Psoas muscle (tissue), 8 donors: ENCODE results near the gene TMEM201. TPM values are rescaled to one million over a fixed set of nuclear protein-coding genes. Genes with fewer than 3 reads are reported as not detected.
A peak's percentile ranks its signal among the peaks of the same experiment; 100 is the strongest.

Experiments used
- ATAC-seq, 4 donors: fragments of 200-7000 bp; cut with Tn5 transposase; one replicate each; pipeline ENCODE4 v1.9.1; 2020; ENCODE audit warnings: moderate library complexity in 3 of 4, mild to moderate bottlenecking in 2 of 4
- DNase-seq, 2 donors: peaks; one replicate each; pipeline ENCODE4 v3.0.0-alpha.2; 2020
- H3K27ac ChIP-seq: fragments of 200-600 bp; one replicate; pipeline ENCODE4 v1.8.0; 2022
- H3K27me3 ChIP-seq, 3 donors: fragments of 200-600 bp in 1 of 3; one replicate each; pipeline versions ENCODE4 v1.6.1 to v1.8.0; 2013 to 2022; ENCODE audit warnings: low read length in 2 of 3, mild to moderate bottlenecking in 2 of 3, moderate library complexity in 1 of 3; ENCODE audit not compliant: insufficient read depth in 3 of 3
- H3K36me3 ChIP-seq, 2 donors: fragments of 200-600 bp in 1 of 2; one replicate each; pipeline versions ENCODE4 v1.6.1 to v1.8.0; 2013 to 2022; ENCODE audit warnings: low read depth in 1 of 2, mild to moderate bottlenecking in 1 of 2, moderate library complexity in 1 of 2; ENCODE audit not compliant: insufficient read depth in 1 of 2
- H3K4me1 ChIP-seq: fragments of 200-600 bp; one replicate; pipeline ENCODE4 v1.8.0; 2022
- H3K4me3 ChIP-seq: fragments of 200-600 bp; one replicate; pipeline ENCODE4 v1.8.0; 2022; ENCODE audit warnings: mild to moderate bottlenecking
- H3K9me3 ChIP-seq: fragments of 200-600 bp; one replicate; pipeline ENCODE4 v1.8.0; 2022
- whole genome bisulfite sequencing, 3 donors: extraction: QIAGEN DNeasy Blood & Tissue Kit; methylation state at CpG; one replicate each; pipeline versions ENCODE4 v1.1.6 to v1.1.7; 2013; 5-methylcytosine and 5-hydroxymethylcytosine counted together
- intact Hi-C, 2 donors: fragments of 100-400 bp; cut with DNase I; formaldehyde crosslinking; loops; one replicate each; pipeline versions ENCODE4 v1.11.0 to v1.14.2; 2022
- polyA plus RNA-seq, 3 donors: library from polyadenylated mRNA; stranded (reverse); fragments of 200-250 nt; gene quantifications; one replicate each; pipeline ENCODE4 v1.2.3, GENCODE V29; 2013
- total RNA-seq, 4 donors: library from RNA; stranded (reverse); fragmentation: NEBNext Ultra II Directional in 2 of 4; extraction: Animal tissue kit (Norgen Biotek cat#: 25700) in 2 of 4; gene quantifications; one replicate each; pipeline versions ENCODE4 v1.2.1 to v1.2.4, GENCODE V29; 2021 to 2023
- TF ChIP-seq, protein P1 (sequence below): fragments of 200-600 bp; IDR thresholded peaks from one replicate; pipeline ENCODE4 v1.8.0; 2022; ENCODE audit warnings: antibody characterized with exemption
- donor health status: healthy with polysubstance abuse.
- donor health status: DM: no; HTN: no; CAD: no; lungs with moderate emphysema.
- donor health status: Bipolar disorder and iron deficiency.
- donor health status: healthy.
- donor health status: DM: yes; HTN: yes; CAD: no.
- donor health status: DM: no; HTN: no; CAD: no.
- donor health status: DM: no; HTN: no; CAD: no.
- donor health status: DM: yes; HTN: yes; CAD: no.

The TMEM201 gene
- total and polyA plus RNA-seq, 7 donors: 15.7 to 37.3 (median 23.2) TPM

DNA sequence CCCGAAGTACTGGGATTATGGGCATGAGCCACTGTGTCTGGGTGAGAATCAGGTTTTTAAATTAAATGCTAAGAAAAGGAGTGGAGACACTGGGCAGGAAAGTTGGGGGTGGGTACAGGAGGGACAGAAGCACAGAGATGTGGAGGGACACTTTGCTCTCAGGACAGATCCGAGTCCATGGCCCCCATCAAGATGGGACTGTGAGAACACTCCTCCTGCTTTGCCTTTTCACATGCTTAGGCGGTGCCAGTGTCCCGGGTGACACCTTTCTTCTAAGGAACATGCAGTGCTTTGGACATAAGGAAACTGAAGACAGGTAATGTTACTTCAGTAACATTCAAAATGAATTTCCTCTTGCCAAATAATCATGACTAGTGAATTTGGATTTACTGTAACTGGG lies 32.8 kb upstream of the TMEM201 start:
- no peaks in the 10 kb centered on the region for H3K27me3 ChIP-seq
- peaks cover 56% of the 10 kb centered on the region for H3K4me1 ChIP-seq
- WGBS, 3 donors: 38 to 64% (median 44%) methylated on average over 4 of the region's 4 CpGs
- peak; percentile 51 to 84 (median 72) for ATAC-seq
- DNase-seq: peak in 1 of 2 donors; percentile 78
- TF ChIP-seq, protein P1, sequence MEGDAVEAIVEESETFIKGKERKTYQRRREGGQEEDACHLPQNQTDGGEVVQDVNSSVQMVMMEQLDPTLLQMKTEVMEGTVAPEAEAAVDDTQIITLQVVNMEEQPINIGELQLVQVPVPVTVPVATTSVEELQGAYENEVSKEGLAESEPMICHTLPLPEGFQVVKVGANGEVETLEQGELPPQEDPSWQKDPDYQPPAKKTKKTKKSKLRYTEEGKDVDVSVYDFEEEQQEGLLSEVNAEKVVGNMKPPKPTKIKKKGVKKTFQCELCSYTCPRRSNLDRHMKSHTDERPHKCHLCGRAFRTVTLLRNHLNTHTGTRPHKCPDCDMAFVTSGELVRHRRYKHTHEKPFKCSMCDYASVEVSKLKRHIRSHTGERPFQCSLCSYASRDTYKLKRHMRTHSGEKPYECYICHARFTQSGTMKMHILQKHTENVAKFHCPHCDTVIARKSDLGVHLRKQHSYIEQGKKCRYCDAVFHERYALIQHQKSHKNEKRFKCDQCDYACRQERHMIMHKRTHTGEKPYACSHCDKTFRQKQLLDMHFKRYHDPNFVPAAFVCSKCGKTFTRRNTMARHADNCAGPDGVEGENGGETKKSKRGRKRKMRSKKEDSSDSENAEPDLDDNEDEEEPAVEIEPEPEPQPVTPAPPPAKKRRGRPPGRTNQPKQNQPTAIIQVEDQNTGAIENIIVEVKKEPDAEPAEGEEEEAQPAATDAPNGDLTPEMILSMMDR: no peak
- H3K36me3 ChIP-seq: peaks cover 0 to 36% of the 10 kb centered on the region in 2 donors
- intact Hi-C loops: loop anchor here in 1 of 2 donors (5.0 kb wide), 1 partner anchor 59 kb away; no protein-coding TSS in a partner anchor
- peak overlapping the region; percentile 83 for H3K27ac ChIP-seq
- H3K4me3 ChIP-seq: peak overlapping the region; percentile 37
- H3K9me3 ChIP-seq: no peaks in the 10 kb centered on the region

DNA sequence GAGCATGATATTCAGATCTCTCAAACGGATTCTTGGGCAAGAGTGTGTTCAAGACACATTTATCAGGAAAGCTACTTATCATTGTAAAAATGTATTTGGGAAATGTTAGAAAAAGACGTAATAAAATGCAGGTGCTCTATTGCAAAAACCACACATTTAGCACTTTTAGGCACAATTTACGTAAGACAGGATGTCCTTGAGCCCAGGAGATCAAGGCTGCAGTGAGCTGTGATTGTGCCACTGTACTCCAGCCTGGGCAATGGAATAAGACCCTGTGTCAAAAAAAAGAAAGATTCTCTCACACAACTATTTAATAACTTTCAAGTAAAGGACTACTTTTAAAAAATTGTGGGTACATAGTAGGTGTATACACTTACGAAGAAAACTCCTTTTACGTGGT lies 31.1 kb upstream of the TMEM201 start:
- Histone ChIP-seq H3K9me3 (no peaks in the 10 kb centered on the region), H3K4me3 (no peak overlapping the region), H3K27ac (peak overlapping the region; percentile 42), H3K36me3 (peaks cover 0 to 36% of the 10 kb centered on the region in 2 donors), H3K4me1 (peaks cover 54% of the 10 kb centered on the region), H3K27me3 (no peaks in the 10 kb centered on the region)
- DNase-seq (no peak), ATAC-seq (no peak)
- intact Hi-C loops: loop anchor here in 1 of 2 donors (5.0 kb wide), 1 partner anchor 60 kb away; no protein-coding TSS in a partner anchor
- WGBS, 3 donors: 89 to 93% (median 91%) methylated on average over 5 of the region's 5 CpGs
- TF ChIP-seq, protein P1: no peak

DNA sequence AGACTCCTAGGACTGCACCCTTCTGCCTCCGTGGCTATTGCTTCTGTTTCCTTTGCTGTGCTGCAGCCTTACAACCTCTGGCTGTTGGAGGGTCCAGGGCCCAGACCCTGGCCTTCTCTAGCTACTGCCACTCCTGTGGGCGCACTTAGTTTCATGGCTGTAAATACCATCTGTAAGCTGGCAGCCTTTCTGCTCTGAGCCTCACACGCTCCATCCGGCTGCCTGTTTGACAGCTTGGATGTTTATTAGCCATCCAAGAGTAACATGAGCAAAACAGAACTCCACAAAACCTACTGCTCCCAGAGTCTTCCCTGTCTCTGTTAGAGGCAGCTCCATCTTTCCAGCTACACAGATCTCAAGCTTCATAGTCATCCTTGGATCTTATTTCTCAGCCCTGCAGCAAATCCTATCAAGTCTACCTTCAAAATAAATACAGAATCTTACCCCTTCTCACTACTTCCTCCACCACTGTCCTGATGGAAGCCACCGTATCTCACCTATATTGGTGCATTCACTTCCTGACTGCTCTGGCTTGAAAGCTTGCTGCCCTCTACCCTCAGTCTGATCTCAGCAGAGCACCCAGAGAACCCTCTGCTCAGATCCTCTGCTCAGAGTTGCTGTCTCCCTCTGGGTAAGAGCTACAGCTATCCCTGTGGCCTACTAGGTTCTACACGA lies 30.3 kb upstream of the TMEM201 start:
- Histone ChIP-seq H3K36me3 (peaks cover 0 to 36% of the 10 kb centered on the region in 2 donors), H3K9me3 (no peaks in the 10 kb centered on the region), H3K4me3 (no peak overlapping the region), H3K27ac (peak overlapping the region; percentile 42), H3K27me3 (no peaks in the 10 kb centered on the region), H3K4me1 (peaks cover 54% of the 10 kb centered on the region)
- ATAC-seq: no peak
- TF ChIP-seq, protein P1: no peak
- 53 to 71% (median 69%) methylated on average over 6 of the region's 6 CpGs for WGBS, 3 donors
- intact Hi-C loops: loop anchor here in 1 of 2 donors (5.0 kb wide), 1 partner anchor 61 kb away; no protein-coding TSS in a partner anchor
- no peak for DNase-seq

DNA sequence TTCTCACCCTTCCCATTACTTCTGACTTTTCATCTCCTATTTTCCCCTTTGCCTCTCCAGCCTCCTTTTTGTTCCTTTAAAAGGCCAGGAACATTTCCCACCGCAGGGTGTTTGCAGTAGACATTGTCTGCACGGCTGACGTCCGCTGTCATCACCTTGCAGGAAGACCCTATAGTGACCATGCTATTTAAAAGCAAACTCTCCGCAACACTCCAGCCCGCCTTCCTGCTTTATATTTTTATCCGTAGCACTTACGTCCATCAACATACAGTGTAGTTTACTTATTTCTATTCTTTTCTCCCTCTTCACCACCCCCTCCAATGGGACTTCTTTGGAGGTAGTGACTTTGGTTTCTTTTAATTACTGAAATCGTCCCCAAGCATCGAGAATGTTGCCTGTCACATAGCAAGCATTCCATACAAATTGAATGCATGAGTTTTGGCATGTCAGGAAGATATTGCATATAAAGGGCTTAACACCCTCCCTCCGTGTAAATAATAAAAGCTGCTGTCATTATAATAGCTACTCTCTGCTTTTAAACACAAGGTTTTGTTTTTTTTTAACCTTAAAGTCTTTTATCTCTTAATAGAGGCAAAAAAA lies 29.7 kb upstream of the TMEM201 start:
- intact Hi-C loops: loop anchor here in 1 of 2 donors (5.0 kb wide), 1 partner anchor 62 kb away; no protein-coding TSS in a partner anchor
- no peaks in the 10 kb centered on the region for H3K9me3 ChIP-seq
- no peak overlapping the region for H3K4me3 ChIP-seq
- ATAC-seq: no peak
- WGBS, 3 donors: 71 to 72% (median 72%) methylated on average over 11 of the region's 11 CpGs
- peaks cover 54% of the 10 kb centered on the region for H3K4me1 ChIP-seq
- no peak overlapping the region for H3K27ac ChIP-seq
- DNase-seq: no peak
- H3K36me3 ChIP-seq: peaks cover 0 to 31% of the 10 kb centered on the region in 2 donors
- H3K27me3 ChIP-seq: no peaks in the 10 kb centered on the region
- TF ChIP-seq, protein P1: no peak
